ENCODE measurements around the gene PKIG.

PKIG gene

GRCh38 chr20:44582311-44583025, at the start of gene PKIG:
TSS of gene PKIG (plus strand) at chr20:44582579. CDS start at chr20:44614557, 31,978 bp downstream.
- Histone ChIP-seq H3K4me1 (ENCODE audit: control insufficient read depth, insufficient read depth, low read length) (peaks cover 9% of the 10 kb centered on the region), H3K9me3 (ENCODE audit: control insufficient read depth, insufficient read depth, low read length) (no peaks in the 10 kb centered on the region), H3K9ac (ENCODE audit: low read depth, low read length) (no peak within 1 kb of the TSS), H3K4me3 (ENCODE audit: low read depth, low read length) (no peak within 1 kb of the TSS), H3K27me3 (ENCODE audit: control insufficient read depth, insufficient read depth, low read length) (no peaks in the 10 kb centered on the region), H3K36me3 (ENCODE audit: control insufficient read depth, insufficient read depth, low read length) (no peaks in the 10 kb centered on the region)

GRCh38 chr20:44532981-44533331, 49.4 kb upstream of the PKIG start:
- Histone ChIP-seq H3K4me1 (ENCODE audit: control insufficient read depth, insufficient read depth, low read length) (peaks cover 5% of the 10 kb centered on the region), H3K27me3 (ENCODE audit: control insufficient read depth, insufficient read depth, low read length) (no peaks in the 10 kb centered on the region), H3K9me3 (ENCODE audit: control insufficient read depth, insufficient read depth, low read length) (no peaks in the 10 kb centered on the region), H3K36me3 (ENCODE audit: control insufficient read depth, insufficient read depth, low read length) (no peaks in the 10 kb centered on the region), H3K9ac (ENCODE audit: low read depth, low read length) (peak overlapping the region; percentile 14), H3K4me3 (ENCODE audit: low read depth, low read length) (no peak overlapping the region)

GRCh38 chr20:44533928-44534327, 48.5 kb upstream of the PKIG start:
- H3K9me3 ChIP-seq (ENCODE audit: control insufficient read depth, insufficient read depth, low read length) = no peaks in the 10 kb centered on the region
- H3K4me1 ChIP-seq (ENCODE audit: control insufficient read depth, insufficient read depth, low read length) = peaks cover 5% of the 10 kb centered on the region
- H3K27me3 ChIP-seq (ENCODE audit: control insufficient read depth, insufficient read depth, low read length) = no peaks in the 10 kb centered on the region
- H3K4me3 ChIP-seq (ENCODE audit: low read depth, low read length) = no peak overlapping the region
- H3K36me3 ChIP-seq (ENCODE audit: control insufficient read depth, insufficient read depth, low read length) = no peaks in the 10 kb centered on the region
- H3K9ac ChIP-seq (ENCODE audit: low read depth, low read length) = no peak overlapping the region

- Histone ChIP-seq H3K9me3 (ENCODE audit: control insufficient read depth, insufficient read depth, low read length) (no peaks in the 10 kb centered on the region), H3K4me3 (ENCODE audit: low read depth, low read length) (no peak overlapping the region), H3K9ac (ENCODE audit: low read depth, low read length) (no peak overlapping the region), H3K27me3 (ENCODE audit: control insufficient read depth, insufficient read depth, low read length) (no peaks in the 10 kb centered on the region), H3K36me3 (ENCODE audit: control insufficient read depth, insufficient read depth, low read length) (no peaks in the 10 kb centered on the region), H3K4me1 (ENCODE audit: control insufficient read depth, insufficient read depth, low read length) (peaks cover 7% of the 10 kb centered on the region)
Measured at GRCh38 chr20:44536175-44536574, 46.2 kb upstream of the PKIG start.

- peaks cover 2% of the 10 kb centered on the region for H3K4me1 ChIP-seq (ENCODE audit: control insufficient read depth, insufficient read depth, low read length)
- H3K27me3 ChIP-seq (ENCODE audit: control insufficient read depth, insufficient read depth, low read length) = no peaks in the 10 kb centered on the region
- no peak overlapping the region for H3K4me3 ChIP-seq (ENCODE audit: low read depth, low read length)
- H3K9ac ChIP-seq (ENCODE audit: low read depth, low read length) = no peak overlapping the region
- no peaks in the 10 kb centered on the region for H3K36me3 ChIP-seq (ENCODE audit: control insufficient read depth, insufficient read depth, low read length)
- H3K9me3 ChIP-seq (ENCODE audit: control insufficient read depth, insufficient read depth, low read length) = no peaks in the 10 kb centered on the region
Measured at GRCh38 chr20:44537993-44538392, 44.4 kb upstream of the PKIG start.

- H3K9me3 ChIP-seq (ENCODE audit: control insufficient read depth, insufficient read depth, low read length) = no peaks in the 10 kb centered on the region
- peaks cover 2% of the 10 kb centered on the region for H3K4me1 ChIP-seq (ENCODE audit: control insufficient read depth, insufficient read depth, low read length)
- H3K27me3 ChIP-seq (ENCODE audit: control insufficient read depth, insufficient read depth, low read length) = no peaks in the 10 kb centered on the region
- no peak overlapping the region for H3K9ac ChIP-seq (ENCODE audit: low read depth, low read length)
- no peaks in the 10 kb centered on the region for H3K36me3 ChIP-seq (ENCODE audit: control insufficient read depth, insufficient read depth, low read length)
- H3K4me3 ChIP-seq (ENCODE audit: low read depth, low read length) = no peak overlapping the region
Measured at GRCh38 chr20:44540834-44541233, 41.5 kb upstream of the PKIG start.

GRCh38 chr20:44541992-44542391, 40.4 kb upstream of the PKIG start:
- no peaks in the 10 kb centered on the region for H3K9me3 ChIP-seq (ENCODE audit: control insufficient read depth, insufficient read depth, low read length)
- H3K4me3 ChIP-seq (ENCODE audit: low read depth, low read length) = no peak overlapping the region
- H3K4me1 ChIP-seq (ENCODE audit: control insufficient read depth, insufficient read depth, low read length) = peaks cover 2% of the 10 kb centered on the region
- no peaks in the 10 kb centered on the region for H3K27me3 ChIP-seq (ENCODE audit: control insufficient read depth, insufficient read depth, low read length)
- no peaks in the 10 kb centered on the region for H3K36me3 ChIP-seq (ENCODE audit: control insufficient read depth, insufficient read depth, low read length)
- no peak overlapping the region for H3K9ac ChIP-seq (ENCODE audit: low read depth, low read length)

- Histone ChIP-seq H3K27me3 (ENCODE audit: control insufficient read depth, insufficient read depth, low read length) (no peaks in the 10 kb centered on the region), H3K9me3 (ENCODE audit: control insufficient read depth, insufficient read depth, low read length) (no peaks in the 10 kb centered on the region), H3K4me1 (ENCODE audit: control insufficient read depth, insufficient read depth, low read length) (peaks cover 2% of the 10 kb centered on the region), H3K4me3 (ENCODE audit: low read depth, low read length) (no peak overlapping the region), H3K36me3 (ENCODE audit: control insufficient read depth, insufficient read depth, low read length) (no peaks in the 10 kb centered on the region), H3K9ac (ENCODE audit: low read depth, low read length) (no peak overlapping the region)
Measured at GRCh38 chr20:44542890-44543289, 39.5 kb upstream of the PKIG start.

- no peaks in the 10 kb centered on the region for H3K36me3 ChIP-seq (ENCODE audit: control insufficient read depth, insufficient read depth, low read length)
- H3K9ac ChIP-seq (ENCODE audit: low read depth, low read length) = no peak overlapping the region
- no peaks in the 10 kb centered on the region for H3K27me3 ChIP-seq (ENCODE audit: control insufficient read depth, insufficient read depth, low read length)
- peaks cover 2% of the 10 kb centered on the region for H3K4me1 ChIP-seq (ENCODE audit: control insufficient read depth, insufficient read depth, low read length)
- H3K9me3 ChIP-seq (ENCODE audit: control insufficient read depth, insufficient read depth, low read length) = no peaks in the 10 kb centered on the region
- no peak overlapping the region for H3K4me3 ChIP-seq (ENCODE audit: low read depth, low read length)
Measured at GRCh38 chr20:44543358-44543757, 39.0 kb upstream of the PKIG start.

- Histone ChIP-seq H3K36me3 (ENCODE audit: control insufficient read depth, insufficient read depth, low read length) (no peaks in the 10 kb centered on the region), H3K9ac (ENCODE audit: low read depth, low read length) (no peak overlapping the region), H3K27me3 (ENCODE audit: control insufficient read depth, insufficient read depth, low read length) (no peaks in the 10 kb centered on the region), H3K4me1 (ENCODE audit: control insufficient read depth, insufficient read depth, low read length) (peaks cover 2% of the 10 kb centered on the region), H3K4me3 (ENCODE audit: low read depth, low read length) (no peak overlapping the region), H3K9me3 (ENCODE audit: control insufficient read depth, insufficient read depth, low read length) (no peaks in the 10 kb centered on the region)
Measured at GRCh38 chr20:44544263-44544662, 38.1 kb upstream of the PKIG start.

- no peak overlapping the region for H3K9ac ChIP-seq (ENCODE audit: low read depth, low read length)
- no peaks in the 10 kb centered on the region for H3K9me3 ChIP-seq (ENCODE audit: control insufficient read depth, insufficient read depth, low read length)
- H3K4me1 ChIP-seq (ENCODE audit: control insufficient read depth, insufficient read depth, low read length) = no peaks in the 10 kb centered on the region
- H3K36me3 ChIP-seq (ENCODE audit: control insufficient read depth, insufficient read depth, low read length) = no peaks in the 10 kb centered on the region
- no peak overlapping the region for H3K4me3 ChIP-seq (ENCODE audit: low read depth, low read length)
- no peaks in the 10 kb centered on the region for H3K27me3 ChIP-seq (ENCODE audit: control insufficient read depth, insufficient read depth, low read length)
Measured at GRCh38 chr20:44547419-44547818, 35.0 kb upstream of the PKIG start.

GRCh38 chr20:44549123-44549522, 33.3 kb upstream of the PKIG start:
- no peak overlapping the region for H3K4me3 ChIP-seq (ENCODE audit: low read depth, low read length)
- H3K4me1 ChIP-seq (ENCODE audit: control insufficient read depth, insufficient read depth, low read length) = no peaks in the 10 kb centered on the region
- H3K36me3 ChIP-seq (ENCODE audit: control insufficient read depth, insufficient read depth, low read length) = no peaks in the 10 kb centered on the region
- H3K9ac ChIP-seq (ENCODE audit: low read depth, low read length) = no peak overlapping the region
- no peaks in the 10 kb centered on the region for H3K9me3 ChIP-seq (ENCODE audit: control insufficient read depth, insufficient read depth, low read length)
- H3K27me3 ChIP-seq (ENCODE audit: control insufficient read depth, insufficient read depth, low read length) = no peaks in the 10 kb centered on the region
